HepG2 (cell line): ENCODE data around the gene SLC45A3. TPM values are rescaled to one million over a fixed set of nuclear protein-coding genes. Genes with fewer than 3 reads are reported as not detected.

Source experiments
- ELF4 ChIP-seq: sonication (generic); formaldehyde crosslinking; IDR thresholded peaks from 2 replicates; pipeline ENCODE4 v1.5.0; 2020; ENCODE audit warnings: missing genetic modification reagents, mild to moderate bottlenecking, moderate library complexity, borderline replicate concordance
- FOXJ3 ChIP-seq: sonication (generic); formaldehyde crosslinking; IDR thresholded peaks from 2 replicates; pipeline ENCODE4 v1.4.0; 2020; ENCODE audit warnings: missing genetic modification reagents, mild to moderate bottlenecking, borderline replicate concordance
- HNF4A ChIP-seq: sonication (generic); formaldehyde crosslinking; IDR thresholded peaks from 2 replicates; pipeline ENCODE4 v1.4.0; 2020; ENCODE audit warnings: missing genetic modification reagents
- JDP2 ChIP-seq: sonication (generic); formaldehyde crosslinking; IDR thresholded peaks from 2 replicates; pipeline ENCODE4 v1.8.1; 2022; ENCODE audit warnings: missing genetic modification reagents, borderline replicate concordance
- MYNN ChIP-seq: sonication (generic); formaldehyde crosslinking; IDR thresholded peaks from 2 replicates; pipeline ENCODE4 v1.4.0; 2020; ENCODE audit warnings: mild to moderate bottlenecking, low read depth, missing genetic modification reagents
- NR2F6 ChIP-seq, 2 experiments: IDR thresholded peaks; 2 replicates each; pipeline ENCODE4 v1.6.1; 2016; ENCODE audit warnings: antibody characterized with exemption in 1 of 2, mild to moderate bottlenecking in 1 of 2
- RBAK ChIP-seq: sonication (generic); formaldehyde crosslinking; IDR thresholded peaks from 2 replicates; pipeline ENCODE4 v1.5.1; 2020; ENCODE audit warnings: mild to moderate bottlenecking, missing genetic modification reagents
- ZNF232 ChIP-seq: sonication (generic); formaldehyde crosslinking; IDR thresholded peaks from 2 replicates; pipeline ENCODE4 v1.4.0; 2020; ENCODE audit warnings: missing genetic modification reagents, borderline replicate concordance
- ZNF512 ChIP-seq: sonication (generic); formaldehyde crosslinking; IDR thresholded peaks from 2 replicates; pipeline ENCODE4 v1.4.0; 2020; ENCODE audit warnings: mild to moderate bottlenecking, missing genetic modification reagents
- polyA plus RNA-seq, 8 experiments: library from polyadenylated mRNA; depleted of rRNA in 3 of 8; stranded (reverse) in 7 of 8; unstranded in 1 of 8; fragments of >200 nt; fragmentation: Illumina TruSeq in 4 of 8; extraction: Trizol in 4 of 8; gene quantifications; 2 replicates each; pipeline versions ENCODE4 v1.2.1 to v1.2.3, GENCODE V29; 2011 to 2016; ENCODE audit warnings: low read depth in 4 of 8, missing spikeins in 1 of 8, mixed read lengths in 1 of 8; ENCODE audit not compliant: insufficient read depth in 1 of 8
- total RNA-seq, 5 experiments: library from RNA; depleted of rRNA; stranded (reverse); fragments of >200 nt; fragmentation: Illumina TruSeq; extraction: Trizol; gene quantifications; 2 replicates each; pipeline ENCODE4 v1.2.3, GENCODE V29; 2016; ENCODE audit warnings: low read depth in 1 of 5
- TF ChIP-seq, protein P1 (sequence below): IDR thresholded peaks from 2 replicates; pipeline ENCODE4 v1.6.1; 2016; ENCODE audit warnings: low read depth, control low read depth
- TF ChIP-seq, protein P2 (sequence below), 2 experiments: fragments of 450-650 bp in 1 of 2; sonication (generic) in 1 of 2; formaldehyde crosslinking in 1 of 2; IDR thresholded peaks; 2 replicates each; pipeline versions ENCODE4 v1.6.1 to v1.8.0; 2016 to 2022; ENCODE audit warnings: antibody characterized with exemption in 1 of 2, mild to moderate bottlenecking in 1 of 2, missing genetic modification reagents in 1 of 2
- TF ChIP-seq, protein P3 (sequence below): sonication (generic); formaldehyde crosslinking; IDR thresholded peaks from 2 replicates; pipeline ENCODE4 v1.4.0; 2020; ENCODE audit warnings: missing genetic modification reagents

Gene SLC45A3
- total and polyA plus RNA-seq, 2 of the 13 experiments (the other 11 are each of a cell fraction or from before 2014, with no cell fraction given), result 3.4 to 4.1 TPM

GRCh38 chr1:205676002-205676401, 4.3 kb downstream of the SLC45A3 start (continued):
- TF ChIP-seq ZNF512 (CRISPR knock-in tag) (no peak), ELF4 (CRISPR knock-in tag) (no peak), FOXJ3 (0 out of 2 replicates have a peak, but pooled peaks have one; percentile 65), ZNF232 (CRISPR knock-in tag) (peak; percentile 54; the same call in 1 of the 2 replicates), HNF4A (CRISPR knock-in tag) (peak; percentile 96), RBAK (CRISPR knock-in tag) (no peak), JDP2 (CRISPR knock-in tag) (no peak), NR2F6 (IDR thresholded peaks at IDR 0.05) (peak; percentile 50; the same call in 1 of the 2 replicates), NR2F6 (CRISPR knock-in tag; IDR thresholded peaks at IDR 0.05) (peak; percentile 53), MYNN (CRISPR knock-in tag) (no peak)
- TF ChIP-seq, protein P1, sequence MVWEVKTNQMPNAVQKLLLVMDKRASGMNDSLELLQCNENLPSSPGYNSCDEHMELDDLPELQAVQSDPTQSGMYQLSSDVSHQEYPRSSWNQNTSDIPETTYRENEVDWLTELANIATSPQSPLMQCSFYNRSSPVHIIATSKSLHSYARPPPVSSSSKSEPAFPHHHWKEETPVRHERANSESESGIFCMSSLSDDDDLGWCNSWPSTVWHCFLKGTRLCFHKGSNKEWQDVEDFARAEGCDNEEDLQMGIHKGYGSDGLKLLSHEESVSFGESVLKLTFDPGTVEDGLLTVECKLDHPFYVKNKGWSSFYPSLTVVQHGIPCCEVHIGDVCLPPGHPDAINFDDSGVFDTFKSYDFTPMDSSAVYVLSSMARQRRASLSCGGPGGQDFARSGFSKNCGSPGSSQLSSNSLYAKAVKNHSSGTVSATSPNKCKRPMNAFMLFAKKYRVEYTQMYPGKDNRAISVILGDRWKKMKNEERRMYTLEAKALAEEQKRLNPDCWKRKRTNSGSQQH (CRISPR knock-in tag), result no peak
- TF ChIP-seq, protein P2, sequence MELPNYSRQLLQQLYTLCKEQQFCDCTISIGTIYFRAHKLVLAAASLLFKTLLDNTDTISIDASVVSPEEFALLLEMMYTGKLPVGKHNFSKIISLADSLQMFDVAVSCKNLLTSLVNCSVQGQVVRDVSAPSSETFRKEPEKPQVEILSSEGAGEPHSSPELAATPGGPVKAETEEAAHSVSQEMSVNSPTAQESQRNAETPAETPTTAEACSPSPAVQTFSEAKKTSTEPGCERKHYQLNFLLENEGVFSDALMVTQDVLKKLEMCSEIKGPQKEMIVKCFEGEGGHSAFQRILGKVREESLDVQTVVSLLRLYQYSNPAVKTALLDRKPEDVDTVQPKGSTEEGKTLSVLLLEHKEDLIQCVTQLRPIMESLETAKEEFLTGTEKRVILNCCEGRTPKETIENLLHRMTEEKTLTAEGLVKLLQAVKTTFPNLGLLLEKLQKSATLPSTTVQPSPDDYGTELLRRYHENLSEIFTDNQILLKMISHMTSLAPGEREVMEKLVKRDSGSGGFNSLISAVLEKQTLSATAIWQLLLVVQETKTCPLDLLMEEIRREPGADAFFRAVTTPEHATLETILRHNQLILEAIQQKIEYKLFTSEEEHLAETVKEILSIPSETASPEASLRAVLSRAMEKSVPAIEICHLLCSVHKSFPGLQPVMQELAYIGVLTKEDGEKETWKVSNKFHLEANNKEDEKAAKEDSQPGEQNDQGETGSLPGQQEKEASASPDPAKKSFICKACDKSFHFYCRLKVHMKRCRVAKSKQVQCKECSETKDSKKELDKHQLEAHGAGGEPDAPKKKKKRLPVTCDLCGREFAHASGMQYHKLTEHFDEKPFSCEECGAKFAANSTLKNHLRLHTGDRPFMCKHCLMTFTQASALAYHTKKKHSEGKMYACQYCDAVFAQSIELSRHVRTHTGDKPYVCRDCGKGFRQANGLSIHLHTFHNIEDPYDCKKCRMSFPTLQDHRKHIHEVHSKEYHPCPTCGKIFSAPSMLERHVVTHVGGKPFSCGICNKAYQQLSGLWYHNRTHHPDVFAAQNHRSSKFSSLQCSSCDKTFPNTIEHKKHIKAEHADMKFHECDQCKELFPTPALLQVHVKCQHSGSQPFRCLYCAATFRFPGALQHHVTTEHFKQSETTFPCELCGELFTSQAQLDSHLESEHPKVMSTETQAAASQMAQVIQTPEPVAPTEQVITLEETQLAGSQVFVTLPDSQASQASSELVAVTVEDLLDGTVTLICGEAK (IDR thresholded peaks at IDR 0.05), result no peak
- TF ChIP-seq, protein P2 (CRISPR knock-in tag; IDR thresholded peaks at IDR 0.05), result no peak
- TF ChIP-seq, protein P3, sequence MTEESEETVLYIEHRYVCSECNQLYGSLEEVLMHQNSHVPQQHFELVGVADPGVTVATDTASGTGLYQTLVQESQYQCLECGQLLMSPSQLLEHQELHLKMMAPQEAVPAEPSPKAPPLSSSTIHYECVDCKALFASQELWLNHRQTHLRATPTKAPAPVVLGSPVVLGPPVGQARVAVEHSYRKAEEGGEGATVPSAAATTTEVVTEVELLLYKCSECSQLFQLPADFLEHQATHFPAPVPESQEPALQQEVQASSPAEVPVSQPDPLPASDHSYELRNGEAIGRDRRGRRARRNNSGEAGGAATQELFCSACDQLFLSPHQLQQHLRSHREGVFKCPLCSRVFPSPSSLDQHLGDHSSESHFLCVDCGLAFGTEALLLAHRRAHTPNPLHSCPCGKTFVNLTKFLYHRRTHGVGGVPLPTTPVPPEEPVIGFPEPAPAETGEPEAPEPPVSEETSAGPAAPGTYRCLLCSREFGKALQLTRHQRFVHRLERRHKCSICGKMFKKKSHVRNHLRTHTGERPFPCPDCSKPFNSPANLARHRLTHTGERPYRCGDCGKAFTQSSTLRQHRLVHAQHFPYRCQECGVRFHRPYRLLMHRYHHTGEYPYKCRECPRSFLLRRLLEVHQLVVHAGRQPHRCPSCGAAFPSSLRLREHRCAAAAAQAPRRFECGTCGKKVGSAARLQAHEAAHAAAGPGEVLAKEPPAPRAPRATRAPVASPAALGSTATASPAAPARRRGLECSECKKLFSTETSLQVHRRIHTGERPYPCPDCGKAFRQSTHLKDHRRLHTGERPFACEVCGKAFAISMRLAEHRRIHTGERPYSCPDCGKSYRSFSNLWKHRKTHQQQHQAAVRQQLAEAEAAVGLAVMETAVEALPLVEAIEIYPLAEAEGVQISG (CRISPR knock-in tag), result peak; percentile 50; the same call in 1 of the 2 replicates
